GM23338 (cell line): ENCODE data around the gene IFIT1B.

Experiments
- CREB1 ChIP-seq: fragments of 250-450 bp; sonication (Bioruptor Pico); IDR thresholded peaks from 2 replicates; pipeline ENCODE4 v1.5.0; 2020; ENCODE audit warnings: low read depth, mild to moderate bottlenecking, moderate library complexity
- EZH2 ChIP-seq: fragments of 200-600 bp; sonication (generic); IDR thresholded peaks from one replicate; pipeline ENCODE4 v1.8.0; 2017; ENCODE audit warnings: antibody characterized with exemption, mild to moderate bottlenecking, low read depth; ENCODE audit not compliant: unreplicated experiment
- EZH2phosphoT487 ChIP-seq: fragments of 200-600 bp; sonication (generic); IDR thresholded peaks from one replicate; pipeline ENCODE4 v1.8.1; 2018; ENCODE audit warnings: antibody characterized with exemption; ENCODE audit not compliant: unreplicated experiment
- JUNB ChIP-seq: IDR thresholded peaks from one replicate; pipeline ENCODE4 v1.6.1; 2016; ENCODE audit warnings: antibody characterized with exemption; ENCODE audit not compliant: unreplicated experiment
- POLR2AphosphoS5 ChIP-seq: IDR thresholded peaks from 2 replicates; pipeline ENCODE4 v1.6.1; 2016; ENCODE audit warnings: antibody characterized with exemption, low read depth
- ZNF114 ChIP-seq: fragments of 250-450 bp; sonication (Bioruptor Pico); IDR thresholded peaks from 2 replicates; pipeline ENCODE4 v1.5.0; 2020; ENCODE audit warnings: mild to moderate bottlenecking, moderate library complexity
- TF ChIP-seq, protein P1 (sequence below): fragments of 250-450 bp; sonication (Bioruptor Pico); IDR thresholded peaks from 2 replicates; pipeline ENCODE4 v1.5.0; 2020; ENCODE audit warnings: mild to moderate bottlenecking, moderate library complexity
- TF ChIP-seq, protein P2 (sequence below), 2 experiments: fragments of 200-600 bp in 1 of 2; sonication (generic) in 1 of 2; conservative IDR thresholded peaks; 2 replicates each; pipeline versions ENCODE4 v1.5.1 to v1.6.1; 2016 to 2017; ENCODE audit warnings: antibody characterized with exemption in 2 of 2, low read depth in 2 of 2, mild to moderate bottlenecking in 2 of 2, moderate library complexity in 1 of 2
- TF ChIP-seq, protein P3 (sequence below): IDR thresholded peaks from one replicate; pipeline ENCODE4 v1.6.1; 2018; ENCODE audit warnings: antibody characterized with exemption; ENCODE audit not compliant: unreplicated experiment
- TF ChIP-seq, protein P4 (sequence below): IDR thresholded peaks from 2 replicates; pipeline ENCODE4 v1.6.1; 2016; ENCODE audit warnings: antibody characterized with exemption

DNA sequence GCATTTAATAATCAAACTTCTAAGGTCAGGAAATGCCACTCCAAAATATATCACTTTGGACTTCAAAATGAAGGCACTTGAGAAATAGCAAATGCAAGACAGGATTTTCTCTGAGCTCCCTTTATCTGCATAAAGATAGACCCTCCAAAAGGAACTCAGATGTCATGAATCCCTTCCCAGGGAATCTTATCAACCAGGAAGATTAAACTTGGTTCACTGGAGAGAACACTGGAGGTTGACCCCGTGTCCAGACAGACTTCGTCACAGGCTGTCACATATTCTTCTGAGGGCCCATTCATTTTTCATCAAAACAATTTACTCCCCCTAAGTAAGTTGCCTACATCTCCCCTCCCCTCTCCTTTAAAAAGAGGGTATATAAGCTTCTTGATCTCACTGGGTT, 28.9 kb upstream of the IFIT1B start:
- TF ChIP-seq POLR2AphosphoS5, result no peak
- TF ChIP-seq, protein P1, sequence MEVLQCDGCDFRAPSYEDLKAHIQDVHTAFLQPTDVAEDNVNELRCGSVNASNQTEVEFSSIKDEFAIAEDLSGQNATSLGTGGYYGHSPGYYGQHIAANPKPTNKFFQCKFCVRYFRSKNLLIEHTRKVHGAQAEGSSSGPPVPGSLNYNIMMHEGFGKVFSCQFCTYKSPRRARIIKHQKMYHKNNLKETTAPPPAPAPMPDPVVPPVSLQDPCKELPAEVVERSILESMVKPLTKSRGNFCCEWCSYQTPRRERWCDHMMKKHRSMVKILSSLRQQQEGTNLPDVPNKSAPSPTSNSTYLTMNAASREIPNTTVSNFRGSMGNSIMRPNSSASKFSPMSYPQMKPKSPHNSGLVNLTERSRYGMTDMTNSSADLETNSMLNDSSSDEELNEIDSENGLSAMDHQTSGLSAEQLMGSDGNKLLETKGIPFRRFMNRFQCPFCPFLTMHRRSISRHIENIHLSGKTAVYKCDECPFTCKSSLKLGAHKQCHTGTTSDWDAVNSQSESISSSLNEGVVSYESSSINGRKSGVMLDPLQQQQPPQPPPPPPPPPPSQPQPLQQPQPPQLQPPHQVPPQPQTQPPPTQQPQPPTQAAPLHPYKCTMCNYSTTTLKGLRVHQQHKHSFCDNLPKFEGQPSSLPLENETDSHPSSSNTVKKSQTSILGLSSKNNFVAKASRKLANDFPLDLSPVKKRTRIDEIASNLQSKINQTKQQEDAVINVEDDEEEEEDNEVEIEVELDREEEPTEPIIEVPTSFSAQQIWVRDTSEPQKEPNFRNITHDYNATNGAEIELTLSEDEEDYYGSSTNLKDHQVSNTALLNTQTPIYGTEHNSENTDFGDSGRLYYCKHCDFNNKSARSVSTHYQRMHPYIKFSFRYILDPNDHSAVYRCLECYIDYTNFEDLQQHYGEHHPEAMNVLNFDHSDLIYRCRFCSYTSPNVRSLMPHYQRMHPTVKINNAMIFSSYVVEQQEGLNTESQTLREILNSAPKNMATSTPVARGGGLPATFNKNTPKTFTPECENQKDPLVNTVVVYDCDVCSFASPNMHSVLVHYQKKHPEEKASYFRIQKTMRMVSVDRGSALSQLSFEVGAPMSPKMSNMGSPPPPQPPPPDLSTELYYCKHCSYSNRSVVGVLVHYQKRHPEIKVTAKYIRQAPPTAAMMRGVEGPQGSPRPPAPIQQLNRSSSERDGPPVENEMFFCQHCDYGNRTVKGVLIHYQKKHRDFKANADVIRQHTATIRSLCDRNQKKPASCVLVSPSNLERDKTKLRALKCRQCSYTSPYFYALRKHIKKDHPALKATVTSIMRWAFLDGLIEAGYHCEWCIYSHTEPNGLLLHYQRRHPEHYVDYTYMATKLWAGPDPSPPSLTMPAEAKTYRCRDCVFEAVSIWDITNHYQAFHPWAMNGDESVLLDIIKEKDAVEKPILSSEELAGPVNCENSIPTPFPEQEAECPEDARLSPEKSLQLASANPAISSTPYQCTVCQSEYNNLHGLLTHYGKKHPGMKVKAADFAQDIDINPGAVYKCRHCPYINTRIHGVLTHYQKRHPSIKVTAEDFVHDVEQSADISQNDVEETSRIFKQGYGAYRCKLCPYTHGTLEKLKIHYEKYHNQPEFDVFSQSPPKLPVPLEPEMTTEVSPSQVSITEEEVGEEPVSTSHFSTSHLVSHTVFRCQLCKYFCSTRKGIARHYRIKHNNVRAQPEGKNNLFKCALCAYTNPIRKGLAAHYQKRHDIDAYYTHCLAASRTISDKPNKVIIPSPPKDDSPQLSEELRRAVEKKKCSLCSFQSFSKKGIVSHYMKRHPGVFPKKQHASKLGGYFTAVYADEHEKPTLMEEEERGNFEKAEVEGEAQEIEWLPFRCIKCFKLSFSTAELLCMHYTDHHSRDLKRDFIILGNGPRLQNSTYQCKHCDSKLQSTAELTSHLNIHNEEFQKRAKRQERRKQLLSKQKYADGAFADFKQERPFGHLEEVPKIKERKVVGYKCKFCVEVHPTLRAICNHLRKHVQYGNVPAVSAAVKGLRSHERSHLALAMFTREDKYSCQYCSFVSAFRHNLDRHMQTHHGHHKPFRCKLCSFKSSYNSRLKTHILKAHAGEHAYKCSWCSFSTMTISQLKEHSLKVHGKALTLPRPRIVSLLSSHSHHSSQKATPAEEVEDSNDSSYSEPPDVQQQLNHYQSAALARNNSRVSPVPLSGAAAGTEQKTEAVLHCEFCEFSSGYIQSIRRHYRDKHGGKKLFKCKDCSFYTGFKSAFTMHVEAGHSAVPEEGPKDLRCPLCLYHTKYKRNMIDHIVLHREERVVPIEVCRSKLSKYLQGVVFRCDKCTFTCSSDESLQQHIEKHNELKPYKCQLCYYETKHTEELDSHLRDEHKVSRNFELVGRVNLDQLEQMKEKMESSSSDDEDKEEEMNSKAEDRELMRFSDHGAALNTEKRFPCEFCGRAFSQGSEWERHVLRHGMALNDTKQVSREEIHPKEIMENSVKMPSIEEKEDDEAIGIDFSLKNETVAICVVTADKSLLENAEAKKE, result no peak
- TF ChIP-seq, protein P2, sequence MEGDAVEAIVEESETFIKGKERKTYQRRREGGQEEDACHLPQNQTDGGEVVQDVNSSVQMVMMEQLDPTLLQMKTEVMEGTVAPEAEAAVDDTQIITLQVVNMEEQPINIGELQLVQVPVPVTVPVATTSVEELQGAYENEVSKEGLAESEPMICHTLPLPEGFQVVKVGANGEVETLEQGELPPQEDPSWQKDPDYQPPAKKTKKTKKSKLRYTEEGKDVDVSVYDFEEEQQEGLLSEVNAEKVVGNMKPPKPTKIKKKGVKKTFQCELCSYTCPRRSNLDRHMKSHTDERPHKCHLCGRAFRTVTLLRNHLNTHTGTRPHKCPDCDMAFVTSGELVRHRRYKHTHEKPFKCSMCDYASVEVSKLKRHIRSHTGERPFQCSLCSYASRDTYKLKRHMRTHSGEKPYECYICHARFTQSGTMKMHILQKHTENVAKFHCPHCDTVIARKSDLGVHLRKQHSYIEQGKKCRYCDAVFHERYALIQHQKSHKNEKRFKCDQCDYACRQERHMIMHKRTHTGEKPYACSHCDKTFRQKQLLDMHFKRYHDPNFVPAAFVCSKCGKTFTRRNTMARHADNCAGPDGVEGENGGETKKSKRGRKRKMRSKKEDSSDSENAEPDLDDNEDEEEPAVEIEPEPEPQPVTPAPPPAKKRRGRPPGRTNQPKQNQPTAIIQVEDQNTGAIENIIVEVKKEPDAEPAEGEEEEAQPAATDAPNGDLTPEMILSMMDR (conservative IDR thresholded peaks at IDR 0.05; ENCODE audit: low read depth in 2 of 2), result no peak
- TF ChIP-seq, protein P3, sequence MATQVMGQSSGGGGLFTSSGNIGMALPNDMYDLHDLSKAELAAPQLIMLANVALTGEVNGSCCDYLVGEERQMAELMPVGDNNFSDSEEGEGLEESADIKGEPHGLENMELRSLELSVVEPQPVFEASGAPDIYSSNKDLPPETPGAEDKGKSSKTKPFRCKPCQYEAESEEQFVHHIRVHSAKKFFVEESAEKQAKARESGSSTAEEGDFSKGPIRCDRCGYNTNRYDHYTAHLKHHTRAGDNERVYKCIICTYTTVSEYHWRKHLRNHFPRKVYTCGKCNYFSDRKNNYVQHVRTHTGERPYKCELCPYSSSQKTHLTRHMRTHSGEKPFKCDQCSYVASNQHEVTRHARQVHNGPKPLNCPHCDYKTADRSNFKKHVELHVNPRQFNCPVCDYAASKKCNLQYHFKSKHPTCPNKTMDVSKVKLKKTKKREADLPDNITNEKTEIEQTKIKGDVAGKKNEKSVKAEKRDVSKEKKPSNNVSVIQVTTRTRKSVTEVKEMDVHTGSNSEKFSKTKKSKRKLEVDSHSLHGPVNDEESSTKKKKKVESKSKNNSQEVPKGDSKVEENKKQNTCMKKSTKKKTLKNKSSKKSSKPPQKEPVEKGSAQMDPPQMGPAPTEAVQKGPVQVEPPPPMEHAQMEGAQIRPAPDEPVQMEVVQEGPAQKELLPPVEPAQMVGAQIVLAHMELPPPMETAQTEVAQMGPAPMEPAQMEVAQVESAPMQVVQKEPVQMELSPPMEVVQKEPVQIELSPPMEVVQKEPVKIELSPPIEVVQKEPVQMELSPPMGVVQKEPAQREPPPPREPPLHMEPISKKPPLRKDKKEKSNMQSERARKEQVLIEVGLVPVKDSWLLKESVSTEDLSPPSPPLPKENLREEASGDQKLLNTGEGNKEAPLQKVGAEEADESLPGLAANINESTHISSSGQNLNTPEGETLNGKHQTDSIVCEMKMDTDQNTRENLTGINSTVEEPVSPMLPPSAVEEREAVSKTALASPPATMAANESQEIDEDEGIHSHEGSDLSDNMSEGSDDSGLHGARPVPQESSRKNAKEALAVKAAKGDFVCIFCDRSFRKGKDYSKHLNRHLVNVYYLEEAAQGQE, result no peak
- TF ChIP-seq ZNF114, result no peak
- no peak for TF ChIP-seq EZH2
- no peak for TF ChIP-seq JUNB
- no peak for TF ChIP-seq CREB1 (CRISPR knock-in tag)
- no peak for TF ChIP-seq EZH2phosphoT487
- TF ChIP-seq, protein P4, sequence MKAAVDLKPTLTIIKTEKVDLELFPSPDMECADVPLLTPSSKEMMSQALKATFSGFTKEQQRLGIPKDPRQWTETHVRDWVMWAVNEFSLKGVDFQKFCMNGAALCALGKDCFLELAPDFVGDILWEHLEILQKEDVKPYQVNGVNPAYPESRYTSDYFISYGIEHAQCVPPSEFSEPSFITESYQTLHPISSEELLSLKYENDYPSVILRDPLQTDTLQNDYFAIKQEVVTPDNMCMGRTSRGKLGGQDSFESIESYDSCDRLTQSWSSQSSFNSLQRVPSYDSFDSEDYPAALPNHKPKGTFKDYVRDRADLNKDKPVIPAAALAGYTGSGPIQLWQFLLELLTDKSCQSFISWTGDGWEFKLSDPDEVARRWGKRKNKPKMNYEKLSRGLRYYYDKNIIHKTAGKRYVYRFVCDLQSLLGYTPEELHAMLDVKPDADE, result no peak
